Measurements from ENCODE around the gene RNF31.

RNF31 gene

DNA sequence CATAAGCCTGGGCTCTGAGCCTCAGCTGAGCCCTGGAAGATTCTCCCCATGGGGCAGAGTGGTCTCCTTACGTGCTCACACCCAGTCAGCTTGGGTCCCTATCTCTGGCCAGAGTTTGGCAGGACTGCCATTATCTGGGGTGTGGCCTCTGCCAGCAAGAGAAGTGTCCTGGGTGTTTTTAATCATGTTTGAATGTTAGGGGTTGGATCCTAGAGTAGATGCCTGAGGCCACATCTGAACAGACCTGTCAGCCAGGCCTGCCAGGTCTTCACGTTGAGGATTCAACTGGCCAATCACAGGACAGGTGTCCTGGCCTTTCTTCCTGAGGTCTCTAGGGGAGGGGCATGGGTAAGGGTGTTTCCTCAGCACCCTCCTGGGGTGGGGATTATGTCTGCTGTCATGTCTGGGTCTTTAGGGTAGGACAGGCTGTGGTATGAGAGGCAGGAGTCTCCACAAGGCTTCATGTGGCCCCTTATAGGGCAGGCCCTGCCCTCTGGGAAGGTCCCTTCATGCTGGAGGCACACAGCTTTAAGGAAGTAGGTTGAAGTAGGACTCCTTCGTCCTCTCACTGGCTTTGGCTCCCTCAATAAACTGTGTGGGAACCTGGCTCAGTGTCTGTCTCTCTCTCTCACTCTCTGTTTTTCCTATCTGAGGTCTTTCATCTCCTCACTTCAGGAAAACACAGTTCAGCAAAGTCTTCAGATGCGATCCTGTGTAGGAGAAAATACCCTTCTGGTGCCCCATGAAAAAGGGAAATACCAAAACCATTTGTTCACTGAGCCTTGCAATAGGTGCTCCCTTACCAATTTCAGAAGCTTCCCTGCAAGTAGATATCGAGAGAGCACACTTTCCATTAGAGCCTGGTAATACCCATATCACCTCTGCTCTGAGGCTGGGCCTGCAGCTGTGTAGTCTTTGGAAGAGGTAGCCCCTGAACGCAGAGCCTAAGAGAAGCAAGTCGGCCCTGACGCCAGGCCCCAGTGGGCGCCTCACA lies 23.6 kb upstream of the RNF31 start:
- no peak for DNase-seq (ENCODE audit: low read depth, low spot score)
- ChIA-PET CTCF (interaction anchor here (0.8 to 1.5 kb wide), 4 partner anchors 15 to 66 kb away, joined by 3 to 5 read pairs (median 4); partner anchors contain the start of gene EMC9), POLR2A (interaction anchor here (1.8 kb wide), 1 partner anchor 23 kb away, joined by 5 read pairs; the partner anchor contains the start of genes PSME2 and RNF31)
- no peak overlapping the region for H3K4me3 ChIP-seq (ENCODE audit: low read depth, low read length)
- no peak for TF ChIP-seq CTCF (IDR thresholded peaks at IDR 0.05; ENCODE audit: insufficient read depth, low read length, missing control alignments)

GRCh38 chr14:24126939-24127338 lies 20.4 kb upstream of the RNF31 start:
- POLR2A ChIA-PET, result interaction anchor here (1.0 kb wide), 1 partner anchor 9 kb away, joined by 3 read pairs; the partner anchor contains the start of gene PSME1
- no peak overlapping the region for H3K4me3 ChIP-seq (ENCODE audit: low read depth, low read length)
- no peak for DNase-seq (ENCODE audit: low read depth, low spot score)
- CTCF ChIA-PET, result interaction anchor here (0.9 to 2.3 kb wide), 7 partner anchors 11 to 180 kb away, joined by 3 to 9 read pairs (median 3); partner anchors contain the start of genes EMC9 and IRF9
- TF ChIP-seq CTCF (IDR thresholded peaks at IDR 0.05; ENCODE audit: insufficient read depth, low read length, missing control alignments), result no peak

GRCh38 chr14:24127673-24128072 lies 19.6 kb upstream of the RNF31 start:
- no peak for TF ChIP-seq CTCF (IDR thresholded peaks at IDR 0.05; ENCODE audit: insufficient read depth, low read length, missing control alignments)
- POLR2A ChIA-PET, result interaction anchor here (1.0 kb wide), 1 partner anchor 8 kb away, joined by 3 read pairs; the partner anchor contains the start of gene PSME1
- no peak for DNase-seq (ENCODE audit: low read depth, low spot score)
- no peak overlapping the region for H3K4me3 ChIP-seq (ENCODE audit: low read depth, low read length)
- CTCF ChIA-PET, result interaction anchor here (0.9 to 2.3 kb wide), 6 partner anchors 12 to 70 kb away, joined by 3 to 9 read pairs (median 4); partner anchors contain the start of genes EMC9 and IRF9

DNA sequence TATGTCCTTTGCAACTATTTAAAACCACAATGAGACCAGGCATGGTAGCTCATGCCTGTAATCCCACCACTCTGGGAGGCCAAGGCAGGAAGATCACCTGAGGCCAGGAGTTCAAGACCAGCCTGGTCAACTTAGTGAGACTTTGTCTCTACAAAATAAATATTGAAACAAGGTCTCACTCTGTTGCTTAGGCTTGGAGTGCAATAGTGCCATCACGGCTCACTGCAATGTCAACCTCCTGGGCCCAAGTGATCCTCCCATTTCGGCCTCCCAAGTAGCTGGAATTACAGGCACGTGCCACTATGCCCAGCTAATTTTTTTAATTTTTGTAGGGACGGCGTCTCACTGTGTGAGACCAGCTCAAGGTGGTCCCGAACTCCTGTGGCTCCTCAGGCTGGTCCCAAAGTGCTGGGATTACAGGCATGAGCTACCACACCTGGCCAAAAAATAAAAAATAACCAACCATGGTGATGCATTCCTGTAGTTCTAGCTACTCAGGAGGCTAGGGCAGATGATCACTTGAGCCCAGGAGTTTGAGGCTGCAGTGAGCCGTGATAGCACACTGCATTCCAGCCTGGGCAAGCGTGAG lies 17.8 kb upstream of the RNF31 start:
- no peak overlapping the region for H3K4me3 ChIP-seq (ENCODE audit: low read depth, low read length)
- CTCF ChIA-PET, result interaction anchor here (1.7 kb wide), 1 partner anchor 32 kb away, joined by 4 read pairs; the partner anchor contains the start of gene IRF9
- POLR2A ChIA-PET, result interaction anchor here (0.8 kb wide), 1 partner anchor 15 kb away, joined by 3 read pairs; the partner anchor contains the start of genes DCAF11 and NRL
- DNase-seq (ENCODE audit: low read depth, low spot score), result no peak
- TF ChIP-seq CTCF (IDR thresholded peaks at IDR 0.05; ENCODE audit: insufficient read depth, low read length, missing control alignments), result no peak

DNA sequence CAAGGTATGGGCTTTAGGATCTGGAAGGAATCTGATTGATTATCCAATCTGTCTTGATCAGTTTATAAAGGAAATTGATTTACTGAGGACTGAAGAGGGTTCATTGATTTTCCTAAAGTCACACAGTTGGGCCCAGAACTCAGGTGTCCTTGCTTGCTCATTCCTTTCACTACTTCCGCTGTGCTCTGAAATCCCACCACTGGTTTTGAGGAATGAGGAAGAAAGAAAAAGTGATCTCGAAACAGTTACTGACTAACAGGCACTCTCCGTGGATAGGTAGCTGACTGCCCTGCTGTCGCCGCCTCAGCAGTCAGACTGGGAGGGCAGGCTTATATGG lies 16.9 kb upstream of the RNF31 start, which contains the start of gene FITM1:
FITM1 (plus strand) TSS at position 280 of the 337 bp plus-strand sequence. CDS start 905 bp downstream, outside the sequence.
- CTCF ChIA-PET, result no interaction called here
- no peak for TF ChIP-seq CTCF (IDR thresholded peaks at IDR 0.05; ENCODE audit: insufficient read depth, low read length, missing control alignments)
- DNase-seq (ENCODE audit: low read depth, low spot score), result no peak
- POLR2A ChIA-PET, result no interaction called here
- no peak within 1 kb of the TSS for H3K4me3 ChIP-seq (ENCODE audit: low read depth, low read length)
